Fibroblast of mammary gland (primary cell): ENCODE data around the gene HAUS8.
A peak's percentile ranks its signal among the peaks of the same experiment; 100 is the strongest.
"Not testable (repeated sequence)": the region's sequence is repeated elsewhere in the genome, so short reads cannot be mapped to it uniquely, and the experiment has no call there.

Experiments used
- DNase-seq: peaks from one replicate; pipeline ENCODE4 v3.0.0-alpha.2; 2010; ENCODE audit warnings: low read depth
- H3K4me3 ChIP-seq: 2 replicates; pipeline ENCODE4 v1.5.1; 2011; ENCODE audit warnings: low read depth, mild to moderate bottlenecking, low read length, moderate library complexity; ENCODE audit not compliant: control insufficient read depth
- TF ChIP-seq, protein P1 (sequence below): conservative IDR thresholded peaks from 2 replicates; pipeline ENCODE4 v1.5.1; 2011; ENCODE audit warnings: low read depth, low read length, inconsistent platforms; ENCODE audit not compliant: control insufficient read depth, insufficient read depth

Gene HAUS8

DNA sequence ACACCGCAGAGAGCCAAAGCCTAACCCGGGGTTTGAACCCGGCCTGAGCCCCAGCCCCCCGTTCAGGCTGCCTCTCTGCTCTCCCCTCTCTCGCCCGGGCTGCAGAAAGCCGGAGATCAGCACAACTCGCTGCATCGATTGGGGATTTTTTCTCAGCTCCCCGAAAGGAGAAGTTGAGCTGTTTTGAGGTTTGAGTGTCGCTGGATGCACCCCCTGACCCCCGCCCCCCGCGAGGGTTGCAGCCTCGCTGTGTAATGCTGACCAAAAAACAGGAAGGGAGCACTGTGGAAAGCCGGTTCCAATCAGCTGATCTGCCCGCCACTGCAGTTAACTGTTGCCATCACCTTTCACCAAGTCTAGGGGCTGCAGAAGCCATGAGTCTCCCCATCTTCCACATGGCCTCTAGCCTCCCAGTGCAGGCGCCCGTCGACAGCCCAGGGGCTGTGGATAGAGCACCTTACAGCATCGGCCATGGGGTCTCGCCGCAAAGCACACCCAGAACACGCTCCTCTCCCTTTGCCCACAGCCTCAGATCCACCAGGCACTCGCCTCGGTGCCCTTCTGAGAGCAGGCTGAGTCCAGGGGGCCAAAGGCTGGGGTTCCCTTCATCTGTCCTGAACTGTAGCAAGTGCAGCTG is 34.8 kb upstream of the HAUS8 start:
- no peak overlapping the region for H3K4me3 ChIP-seq
- no peak for DNase-seq
- TF ChIP-seq, protein P1, sequence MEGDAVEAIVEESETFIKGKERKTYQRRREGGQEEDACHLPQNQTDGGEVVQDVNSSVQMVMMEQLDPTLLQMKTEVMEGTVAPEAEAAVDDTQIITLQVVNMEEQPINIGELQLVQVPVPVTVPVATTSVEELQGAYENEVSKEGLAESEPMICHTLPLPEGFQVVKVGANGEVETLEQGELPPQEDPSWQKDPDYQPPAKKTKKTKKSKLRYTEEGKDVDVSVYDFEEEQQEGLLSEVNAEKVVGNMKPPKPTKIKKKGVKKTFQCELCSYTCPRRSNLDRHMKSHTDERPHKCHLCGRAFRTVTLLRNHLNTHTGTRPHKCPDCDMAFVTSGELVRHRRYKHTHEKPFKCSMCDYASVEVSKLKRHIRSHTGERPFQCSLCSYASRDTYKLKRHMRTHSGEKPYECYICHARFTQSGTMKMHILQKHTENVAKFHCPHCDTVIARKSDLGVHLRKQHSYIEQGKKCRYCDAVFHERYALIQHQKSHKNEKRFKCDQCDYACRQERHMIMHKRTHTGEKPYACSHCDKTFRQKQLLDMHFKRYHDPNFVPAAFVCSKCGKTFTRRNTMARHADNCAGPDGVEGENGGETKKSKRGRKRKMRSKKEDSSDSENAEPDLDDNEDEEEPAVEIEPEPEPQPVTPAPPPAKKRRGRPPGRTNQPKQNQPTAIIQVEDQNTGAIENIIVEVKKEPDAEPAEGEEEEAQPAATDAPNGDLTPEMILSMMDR, result no peak

DNA sequence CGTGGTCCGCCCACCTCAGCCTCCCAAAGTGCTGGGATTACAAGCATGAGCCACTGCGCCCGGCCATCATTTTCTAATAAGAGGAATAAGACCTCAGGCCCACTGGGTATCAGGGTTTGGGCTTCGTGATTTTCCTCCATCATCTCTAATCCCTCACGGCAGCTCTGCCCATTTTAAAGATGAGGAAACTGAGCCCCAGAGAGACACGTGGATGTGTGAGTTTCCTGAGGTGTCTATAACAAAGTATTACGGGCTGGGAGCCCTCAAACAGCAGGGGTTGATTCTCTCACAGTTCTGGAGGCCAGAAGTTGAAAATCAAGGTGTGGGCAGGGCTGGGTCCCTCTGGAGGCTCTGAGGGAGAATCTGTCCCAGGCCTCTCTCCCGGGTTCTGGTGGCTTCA is 34.0 kb upstream of the HAUS8 start:
- H3K4me3 ChIP-seq, result no peak overlapping the region
- TF ChIP-seq, protein P1, result no peak
- no peak for DNase-seq

DNA sequence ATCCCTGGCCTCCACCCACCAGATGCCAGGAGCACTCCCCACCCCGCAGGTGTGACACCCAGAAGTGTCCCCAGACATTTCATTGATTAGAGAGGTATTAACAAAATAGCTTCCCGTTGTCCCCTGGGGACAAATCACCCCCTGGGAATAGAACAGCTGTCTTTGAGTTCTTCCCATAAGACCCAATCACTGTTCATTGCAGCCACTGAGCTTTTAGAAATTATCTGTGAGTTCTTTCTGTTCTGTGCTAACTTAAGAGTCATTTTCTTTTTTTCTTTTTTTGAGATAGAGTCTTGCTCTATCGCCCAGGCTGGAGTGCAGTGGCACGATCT is 33.2 kb upstream of the HAUS8 start:
- TF ChIP-seq, protein P1, result no peak
- no peak for DNase-seq
- no peak overlapping the region for H3K4me3 ChIP-seq

DNA sequence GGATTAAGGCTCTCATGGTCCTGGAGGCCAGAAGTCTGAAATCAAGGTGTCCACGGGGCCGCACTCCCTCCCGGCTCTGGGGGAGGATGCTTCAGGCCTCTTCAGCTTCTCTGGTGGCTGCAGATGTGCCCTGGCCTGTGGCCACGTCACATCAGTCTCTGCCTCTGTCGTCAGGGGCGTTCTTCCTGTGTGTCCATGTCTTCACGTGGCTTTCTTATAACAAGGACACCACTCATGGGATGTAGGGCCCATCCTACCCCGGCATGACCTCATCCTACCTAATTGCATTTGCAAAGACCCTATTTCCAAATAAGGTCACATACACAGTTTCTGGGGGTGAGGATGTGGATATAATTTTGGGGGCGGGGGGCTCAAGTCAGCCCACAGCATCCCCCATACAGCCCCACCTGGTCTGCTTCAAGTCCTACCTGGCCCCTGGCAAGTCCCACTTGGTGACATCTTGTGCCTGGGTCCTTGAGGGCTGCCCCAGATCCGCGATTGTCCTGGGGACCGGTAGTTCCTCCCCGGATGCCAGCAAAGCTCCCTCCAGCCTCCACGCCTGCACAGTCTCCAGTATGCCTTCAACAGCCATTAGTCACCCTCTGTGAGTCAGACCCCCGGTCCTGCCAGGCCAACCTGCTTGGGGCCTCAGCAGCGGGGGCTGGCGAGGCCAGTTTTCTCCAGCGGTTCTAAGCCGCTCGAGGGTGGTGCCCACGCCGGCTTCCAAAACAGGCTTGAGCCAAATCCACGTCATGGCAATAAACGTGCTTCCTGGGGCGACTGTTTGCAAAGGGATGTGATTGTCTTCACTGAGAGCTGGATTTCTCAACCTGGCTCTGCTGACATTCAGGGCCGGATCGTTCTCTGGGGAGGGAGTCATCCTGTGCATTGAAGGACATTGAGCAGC is 32.5 kb upstream of the HAUS8 start:
- peak; percentile 98 for DNase-seq
- peak overlapping the region; percentile 10 for H3K4me3 ChIP-seq
- TF ChIP-seq, protein P1, result no peak

DNA sequence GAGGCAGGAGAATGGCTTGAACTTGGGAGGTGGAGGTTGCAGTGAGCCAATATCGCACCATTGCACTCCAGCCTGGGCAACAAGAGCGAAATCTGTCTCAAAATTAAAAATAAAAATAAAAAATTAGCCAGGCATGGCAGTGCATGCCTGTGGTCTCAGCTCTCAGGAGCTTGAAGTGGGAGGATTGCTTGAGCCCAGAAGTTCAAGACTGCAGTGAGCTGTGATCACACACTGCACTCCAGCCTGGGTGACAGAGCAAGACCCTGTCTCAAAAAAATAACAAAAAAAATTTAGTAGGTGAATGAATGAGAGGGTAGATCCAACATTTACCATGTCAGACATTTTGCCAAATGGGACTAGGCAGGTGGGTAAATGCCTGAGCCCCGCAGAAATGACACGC is 31.7 kb upstream of the HAUS8 start:
- not testable (repeated sequence) for DNase-seq, H3K4me3 ChIP-seq

DNA sequence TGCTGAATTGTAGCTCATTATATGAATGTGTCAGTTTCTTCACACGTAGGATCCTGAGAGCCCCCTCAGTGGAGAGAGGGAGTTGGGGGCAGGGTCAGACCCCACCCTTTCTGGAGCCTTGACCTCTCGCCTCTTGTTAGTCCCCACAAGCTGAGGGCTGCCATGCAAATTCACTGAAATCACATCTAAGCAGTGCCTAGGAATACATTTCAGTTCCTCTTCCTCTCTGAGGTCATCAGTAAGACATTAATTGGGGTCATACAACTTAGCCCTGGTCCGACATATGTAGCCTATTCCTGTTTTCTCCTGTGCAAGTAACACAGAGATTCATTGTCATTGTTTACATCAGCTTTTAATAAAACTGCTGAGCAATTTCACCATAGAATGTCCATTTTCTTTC is 30.3 kb upstream of the HAUS8 start:
- H3K4me3 ChIP-seq, result no peak overlapping the region
- TF ChIP-seq, protein P1, result no peak
- no peak for DNase-seq

DNA sequence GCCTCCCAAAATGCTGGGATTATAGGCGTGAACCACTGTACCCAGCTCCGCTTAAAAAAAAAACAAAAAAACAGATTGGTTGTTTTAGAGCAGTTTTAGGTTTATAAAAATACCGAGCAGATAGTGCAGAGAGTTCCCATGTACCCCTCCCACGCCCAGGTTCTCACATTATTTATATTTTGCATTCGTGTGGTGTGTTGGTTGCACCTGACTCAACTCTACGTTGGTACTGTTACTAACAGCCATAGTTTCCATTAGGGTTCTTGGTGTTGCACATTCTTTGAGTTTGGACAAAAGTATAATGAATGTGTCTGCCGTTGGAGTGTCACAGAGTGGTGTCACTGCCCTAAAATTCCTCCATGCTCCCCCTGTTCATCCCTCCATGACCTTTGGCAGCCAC is 29.4 kb upstream of the HAUS8 start:
- H3K4me3 ChIP-seq, result no peak overlapping the region
- TF ChIP-seq, protein P1, result no peak
- DNase-seq, result no peak
